A673 (cell line): ENCODE results near the gene METTL25B. TPM values are rescaled to one million over a fixed set of nuclear protein-coding genes. Genes with fewer than 3 reads are reported as not detected.

Experiments
- Bru-seq: library from RNA; stranded (reverse); fragments of 400-500 nt; gene quantifications from one replicate; lab custom pipeline; 2021; lab: Mats Ljungman, UMichigan
- BruChase-seq, 2 experiments: library from RNA; stranded (reverse); fragments of 400-500 nt; gene quantifications; one replicate each; lab custom pipeline; 2021; lab: Mats Ljungman, UMichigan
- BruUV-seq: library from RNA; stranded (reverse); fragments of 400-500 nt; replicated peaks from 2 replicates; lab custom pipeline; 2021; lab: Mats Ljungman, UMichigan
- CTCF ChIA-PET: fragments of 300-600 bp; sonication (Branson Sonifier 250); formaldehyde crosslinking; loops from one replicate; lab custom pipeline; 2022; ENCODE audit warnings: antibody characterized with exemption; lab: Charles Lee
- POLR2A ChIA-PET: fragments of 300-600 bp; sonication (Branson Sonifier 250); formaldehyde crosslinking; loops from one replicate; lab custom pipeline; 2022; ENCODE audit warnings: antibody characterized with exemption; ENCODE audit not compliant: low non-redundant PET; lab: Charles Lee
- DNase-seq: peaks from one replicate; pipeline ENCODE4 v3.0.0-alpha.2; 2015; ENCODE audit warnings: low spot score
- H3K27ac ChIP-seq: fragments of 200-600 bp; sonication (generic); 2 replicates; pipeline ENCODE4 v1.5.1; 2016; ENCODE audit warnings: mixed run types, low read depth, mild to moderate bottlenecking, mixed read lengths, antibody characterized with exemption, low read length; ENCODE audit not compliant: poor library complexity, severe bottlenecking
- H3K27me3 ChIP-seq: fragments of 200-600 bp; sonication (generic); replicated peaks from 2 replicates; pipeline ENCODE4 v1.6.1; 2017; ENCODE audit warnings: mixed run types, low read depth, mild to moderate bottlenecking, mixed read lengths, antibody characterized with exemption, low read length; ENCODE audit not compliant: insufficient read depth, poor library complexity
- H3K36me3 ChIP-seq: fragments of 200-600 bp; sonication (generic); 2 replicates; pipeline ENCODE4 v1.6.1; 2016; ENCODE audit warnings: mixed run types, mild to moderate bottlenecking, mixed read lengths, antibody characterized with exemption, low read length; ENCODE audit not compliant: insufficient read depth, poor library complexity, severe bottlenecking
- H3K4me1 ChIP-seq: fragments of 200-600 bp; sonication (generic); 2 replicates; pipeline ENCODE4 v1.6.1; 2017; ENCODE audit warnings: mixed run types, mild to moderate bottlenecking, mixed read lengths, antibody characterized with exemption, low read length; ENCODE audit not compliant: insufficient read depth, poor library complexity, severe bottlenecking
- H3K4me3 ChIP-seq: fragments of 200-600 bp; sonication (generic); 2 replicates; pipeline ENCODE4 v1.5.1; 2016; ENCODE audit warnings: low read depth, mixed run types, mild to moderate bottlenecking, mixed read lengths, low read length; ENCODE audit not compliant: poor library complexity, severe bottlenecking
- H3K9me3 ChIP-seq: fragments of 200-600 bp; sonication (generic); 2 replicates; pipeline ENCODE4 v1.6.1; 2016; ENCODE audit warnings: mixed run types, low read depth, mild to moderate bottlenecking, mixed read lengths, antibody characterized with exemption, low read length; ENCODE audit not compliant: poor library complexity, severe bottlenecking
- EZH2 ChIP-seq: fragments of 200-600 bp; sonication (generic); IDR thresholded peaks from 2 replicates; pipeline ENCODE4 v1.6.1; 2017; ENCODE audit warnings: borderline replicate concordance, low read depth, mild to moderate bottlenecking, mixed read lengths, antibody characterized with exemption, low read length; ENCODE audit not compliant: poor library complexity, severe bottlenecking
- intact Hi-C: fragments of 100-400 bp; cut with micrococcal nuclease; formaldehyde crosslinking; loops from one replicate; pipeline ENCODE4 v1.10.0; 2022; ENCODE audit not compliant: unreplicated experiment
- long read RNA-seq: library from polyadenylated mRNA; stranded (forward); transcript quantifications from one replicate; pipeline ENCODE4 v2.0.0, GENCODE V29; 2022
- total RNA-seq: library from RNA; stranded (reverse); gene quantifications from 2 replicates; pipeline ENCODE4 v1.2.3, GENCODE V29; 2021
- TF ChIP-seq, protein P1 (sequence below): fragments of 300-800, 200-600 bp; sonication (generic); conservative IDR thresholded peaks from 2 replicates; pipeline ENCODE4 v1.5.1; 2017; ENCODE audit warnings: low read depth, mild to moderate bottlenecking, antibody characterized with exemption, low read length, moderate library complexity, mixed read lengths

The METTL25B gene
- total RNA-seq = 20.2 TPM in 2 replicates
- Bru-seq, nascent RNA = percentile 61 among the genes with signal in this experiment
- percentile 66 among the genes with signal in this experiment for BruChase-seq, experiment 1, labeled RNA remaining after a 2-hour chase
- BruChase-seq, experiment 2, labeled RNA remaining after a 6-hour chase = percentile 63 among the genes with signal in this experiment
- long read RNA-seq, partial matches to known transcripts = 0 of 16 reads
- long read RNA-seq, other reads (novel, unspliced or antisense) = 13 of 16 reads

DNA sequence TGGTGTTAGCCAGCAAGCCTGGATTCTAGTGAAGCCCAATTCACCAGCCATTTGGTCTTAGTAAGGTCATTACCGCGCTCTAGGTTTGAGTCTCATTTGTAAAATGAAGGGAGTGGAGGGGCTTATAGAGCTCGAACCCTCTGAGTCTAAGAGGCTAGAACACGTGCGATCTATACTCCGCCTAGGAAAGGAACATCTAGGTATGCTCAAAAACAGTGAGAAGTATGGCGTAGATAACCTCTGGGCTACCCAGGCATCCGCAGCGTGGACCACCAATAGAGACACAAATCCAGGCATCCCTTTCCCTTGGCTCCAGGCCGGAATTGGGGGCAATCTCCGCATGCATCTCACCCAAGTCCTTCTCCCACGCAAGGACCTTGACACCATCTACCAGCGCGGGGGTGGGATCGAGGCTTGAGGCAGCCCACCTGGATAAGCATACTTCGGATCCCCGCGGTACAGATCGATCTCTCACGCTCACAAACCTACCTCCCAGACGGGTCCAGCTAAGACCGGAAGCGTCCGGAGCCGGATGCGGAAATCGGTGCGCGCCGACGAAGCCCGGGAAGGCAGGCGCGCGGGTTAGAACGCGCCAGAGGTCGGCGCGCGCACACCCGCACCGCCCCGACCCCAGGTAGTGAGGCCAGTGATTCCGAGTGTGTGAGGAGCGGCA lies at the start of gene METTL25B:
TSS of gene METTL25B (plus strand) at position 544 of the 673 bp plus-strand sequence. CDS start 636 bp downstream, outside the sequence.
- ChIA-PET POLR2A (interaction anchor here (0.7 to 2.0 kb wide), 3 partner anchors 9 to 157 kb away, joined by 3 to 11 read pairs (median 8); partner anchors contain the start of gene MRPL24), CTCF (interaction anchor here (0.6 to 5.2 kb wide), 4 partner anchors 38 to 163 kb away, joined by 3 to 117 read pairs (median 33); partner anchors contain the start of genes INSRR and NTRK1)
- Histone ChIP-seq H3K27ac (peak within 1 kb of the TSS; percentile 96), H3K4me3 (peak within 1 kb of the TSS; percentile 95), H3K27me3 (no peaks in the 10 kb centered on the region), H3K36me3 (peaks cover 19% of the 10 kb centered on the region), H3K9me3 (no peaks in the 10 kb centered on the region), H3K4me1 (peaks cover 23% of the 10 kb centered on the region)
- TF ChIP-seq, protein P1, sequence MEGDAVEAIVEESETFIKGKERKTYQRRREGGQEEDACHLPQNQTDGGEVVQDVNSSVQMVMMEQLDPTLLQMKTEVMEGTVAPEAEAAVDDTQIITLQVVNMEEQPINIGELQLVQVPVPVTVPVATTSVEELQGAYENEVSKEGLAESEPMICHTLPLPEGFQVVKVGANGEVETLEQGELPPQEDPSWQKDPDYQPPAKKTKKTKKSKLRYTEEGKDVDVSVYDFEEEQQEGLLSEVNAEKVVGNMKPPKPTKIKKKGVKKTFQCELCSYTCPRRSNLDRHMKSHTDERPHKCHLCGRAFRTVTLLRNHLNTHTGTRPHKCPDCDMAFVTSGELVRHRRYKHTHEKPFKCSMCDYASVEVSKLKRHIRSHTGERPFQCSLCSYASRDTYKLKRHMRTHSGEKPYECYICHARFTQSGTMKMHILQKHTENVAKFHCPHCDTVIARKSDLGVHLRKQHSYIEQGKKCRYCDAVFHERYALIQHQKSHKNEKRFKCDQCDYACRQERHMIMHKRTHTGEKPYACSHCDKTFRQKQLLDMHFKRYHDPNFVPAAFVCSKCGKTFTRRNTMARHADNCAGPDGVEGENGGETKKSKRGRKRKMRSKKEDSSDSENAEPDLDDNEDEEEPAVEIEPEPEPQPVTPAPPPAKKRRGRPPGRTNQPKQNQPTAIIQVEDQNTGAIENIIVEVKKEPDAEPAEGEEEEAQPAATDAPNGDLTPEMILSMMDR = no peak
- no peak for TF ChIP-seq EZH2
- BruUV-seq = TSS peak; percentile 59
- DNase-seq = peak; percentile 90
- intact Hi-C loops = loop anchor here (2.0 kb wide), 1 partner anchor 41 kb away; no protein-coding TSS in a partner anchor

DNA sequence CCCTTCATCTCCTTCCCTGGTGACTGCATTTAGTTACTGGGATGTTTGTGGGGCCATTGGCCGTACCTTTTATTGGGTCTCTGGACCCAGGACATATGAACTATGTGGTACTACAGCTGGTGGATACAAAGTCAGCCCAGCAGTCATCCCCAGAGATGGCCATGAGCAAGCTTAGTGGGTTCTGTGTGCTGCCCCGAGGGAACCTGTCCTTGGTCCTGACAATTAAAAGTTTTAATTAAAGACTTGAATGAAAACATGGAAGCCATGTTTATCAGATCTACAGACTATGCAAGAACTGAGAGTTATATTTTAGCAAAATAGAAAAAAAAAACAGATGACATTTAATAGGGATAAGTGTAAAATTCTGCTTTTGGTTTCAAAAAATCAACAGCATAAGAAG lies 48.2 kb upstream of the METTL25B start:
- peaks cover 69% of the 10 kb centered on the region for H3K27me3 ChIP-seq
- CTCF ChIA-PET = interaction anchor here (1.0 kb wide), 1 partner anchor 20 kb away, joined by 4 read pairs; no protein-coding TSS in a partner anchor
- DNase-seq = no peak
- no peak overlapping the region for H3K4me3 ChIP-seq
- peaks cover 13% of the 10 kb centered on the region for H3K4me1 ChIP-seq
- H3K27ac ChIP-seq = no peak overlapping the region
- H3K9me3 ChIP-seq = no peaks in the 10 kb centered on the region
- intact Hi-C loops = loop anchor here (10.0 kb wide), 1 partner anchor 245 kb away; the partner anchor contains the start of gene LRRC71
- no peak for TF ChIP-seq EZH2
- TF ChIP-seq, protein P1 = no peak
- POLR2A ChIA-PET = no interaction called here
- BruUV-seq = no TSS peak
- H3K36me3 ChIP-seq = no peaks in the 10 kb centered on the region

DNA sequence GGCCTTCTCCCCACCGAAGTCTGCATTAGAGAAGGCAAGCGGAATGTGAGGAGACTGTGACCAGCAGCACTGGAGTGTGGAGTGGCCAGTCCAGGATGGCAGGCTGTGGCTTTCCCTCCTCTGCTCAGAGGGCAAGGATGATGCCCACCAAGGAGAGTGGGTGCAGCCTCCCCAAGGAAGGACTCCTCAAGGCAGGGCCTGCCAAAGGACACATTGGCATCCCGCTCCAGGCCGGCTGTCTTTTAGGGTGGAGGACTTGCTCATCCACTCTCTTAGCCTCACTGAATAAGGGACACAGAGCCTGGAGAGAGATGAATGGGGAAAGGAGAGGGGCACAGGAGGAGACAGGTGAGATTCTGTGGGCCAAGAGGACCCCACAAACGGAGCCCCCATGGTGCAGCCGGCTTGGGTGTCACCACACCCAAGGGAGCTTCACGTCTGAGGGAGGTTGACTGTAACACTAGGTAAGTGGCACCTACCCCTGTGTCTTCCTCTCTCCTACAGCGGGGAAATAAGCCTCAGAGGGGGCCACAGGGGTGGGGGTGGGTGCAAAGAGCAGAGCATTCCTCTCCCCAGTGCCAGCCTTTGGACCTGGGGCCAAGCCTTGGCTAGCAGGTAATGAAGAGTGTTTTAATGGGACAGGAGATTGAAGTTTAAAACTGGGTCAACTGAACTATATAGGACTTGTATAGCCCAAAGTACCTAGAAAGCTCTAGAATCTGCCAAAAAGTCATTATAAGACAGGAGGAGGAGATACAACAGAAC lies 46.9 kb upstream of the METTL25B start:
- no peaks in the 10 kb centered on the region for H3K36me3 ChIP-seq
- POLR2A ChIA-PET = no interaction called here
- peaks cover 13% of the 10 kb centered on the region for H3K4me1 ChIP-seq
- CTCF ChIA-PET = no interaction called here
- intact Hi-C loops = loop anchor here (10.0 kb wide), 1 partner anchor 243 kb away; the partner anchor contains the start of gene LRRC71
- H3K9me3 ChIP-seq = no peaks in the 10 kb centered on the region
- peaks cover 63% of the 10 kb centered on the region for H3K27me3 ChIP-seq
- no peak overlapping the region for H3K27ac ChIP-seq
- H3K4me3 ChIP-seq = no peak overlapping the region
- no TSS peak for BruUV-seq
- DNase-seq = no peak
- TF ChIP-seq, protein P1 = no peak
- no peak for TF ChIP-seq EZH2
